ENCODE results near the gene CFH.
"Not testable (repeated sequence)": the region's sequence is repeated elsewhere in the genome, so short reads cannot be mapped to it uniquely, and the experiment has no call there.

Gene CFH

GRCh38 chr1:196765019-196765740, 113.3 kb downstream of the CFH start:
- DNase-seq (ENCODE audit: low spot score): not testable (repeated sequence)

GRCh38 chr1:196769823-196770222, 118.0 kb downstream of the CFH start:
- not testable (repeated sequence) for DNase-seq (ENCODE audit: low spot score)

- DNase-seq (ENCODE audit: low spot score): no peak
Measured at GRCh38 chr1:196773713-196774112, 121.9 kb downstream of the CFH start.

GRCh38 chr1:196774175-196774574, 122.3 kb downstream of the CFH start:
- no peak for DNase-seq (ENCODE audit: low spot score)

GRCh38 chr1:196774603-196775002, 122.8 kb downstream of the CFH start, which contains the start of gene CFHR3:
CFHR3 (plus strand) TSS chr1:196774840; CDS start chr1:196774887, 47 bp downstream.
- no peak for DNase-seq (ENCODE audit: low spot score)

- no peak for DNase-seq (ENCODE audit: low spot score)
Measured at GRCh38 chr1:196777603-196778002, 125.8 kb downstream of the CFH start.

- no peak for DNase-seq (ENCODE audit: low spot score)
Measured at GRCh38 chr1:196779093-196779492, 127.2 kb downstream of the CFH start.

- DNase-seq (ENCODE audit: low spot score): not testable (repeated sequence)
Measured at GRCh38 chr1:196791252-196791651, 139.4 kb downstream of the CFH start.

GRCh38 chr1:196794103-196794502, 142.3 kb downstream of the CFH start:
- not testable (repeated sequence) for DNase-seq (ENCODE audit: low spot score)

Measured in kidney capillary endothelial cell (primary cell).